ENCODE data around the gene ALDH1A3.

The ALDH1A3 gene

GRCh38 chr15:100859970-100860828, 19.4 kb upstream of the ALDH1A3 start:
- no peak for DNase-seq (ENCODE audit: low spot score)

GRCh38 chr15:100860829-100861510, 18.7 kb upstream of the ALDH1A3 start:
- DNase-seq (ENCODE audit: low spot score) = no peak

GRCh38 chr15:100861511-100861991, 18.1 kb upstream of the ALDH1A3 start:
- peak; percentile 93 for DNase-seq (ENCODE audit: low spot score)

GRCh38 chr15:100862162-100862561, 17.5 kb upstream of the ALDH1A3 start:
- no peak for DNase-seq (ENCODE audit: low spot score)

- no peak for DNase-seq (ENCODE audit: low spot score)
These were observed 16.4 kb upstream of the ALDH1A3 start for GRCh38 chr15:100863075-100863795.

GRCh38 chr15:100863796-100864267, 15.8 kb upstream of the ALDH1A3 start:
- no peak for DNase-seq (ENCODE audit: low spot score)

- DNase-seq (ENCODE audit: low spot score) = no peak
These were observed 13.0 kb upstream of the ALDH1A3 start for GRCh38 chr15:100866386-100867330.

GRCh38 chr15:100867433-100867832, 12.2 kb upstream of the ALDH1A3 start:
- peak; percentile 29 for DNase-seq (ENCODE audit: low spot score)

GRCh38 chr15:100869151-100869999, 10.3 kb upstream of the ALDH1A3 start:
- DNase-seq (ENCODE audit: low spot score) = no peak

- peak; percentile 88 for DNase-seq (ENCODE audit: low spot score)
These were observed 6.5 kb upstream of the ALDH1A3 start for GRCh38 chr15:100873029-100873677.

GRCh38 chr15:100875495-100875894, 4.1 kb upstream of the ALDH1A3 start:
- no peak for DNase-seq (ENCODE audit: low spot score)

- no peak for DNase-seq (ENCODE audit: low spot score)
These were observed 3.7 kb upstream of the ALDH1A3 start for GRCh38 chr15:100875976-100876375.

GRCh38 chr15:100877551-100877950, 2.1 kb upstream of the ALDH1A3 start:
- no peak for DNase-seq (ENCODE audit: low spot score)

- DNase-seq (ENCODE audit: low spot score) = no peak
These were observed 1.5 kb upstream of the ALDH1A3 start for GRCh38 chr15:100878130-100878529.

GRCh38 chr15:100878648-100879047, 983 bp upstream of the ALDH1A3 start:
- no peak for DNase-seq (ENCODE audit: low spot score)

GRCh38 chr15:100879061-100879463, 569 bp upstream of the ALDH1A3 start:
- no peak for DNase-seq (ENCODE audit: low spot score)

- DNase-seq (ENCODE audit: low spot score) = no peak
These were observed 687 bp downstream of the ALDH1A3 start for GRCh38 chr15:100880139-100880896.

GRCh38 chr15:100880897-100881242, 1.2 kb downstream of the ALDH1A3 start:
- no peak for DNase-seq (ENCODE audit: low spot score)
